HEK293 (cell line): ENCODE measurements around the gene SPCS2.

Experiments used
- MZF1 ChIP-seq: fragments of 450-650 bp; formaldehyde crosslinking; IDR thresholded peaks from 2 replicates; pipeline ENCODE4 v1.5.1; 2017; ENCODE audit warnings: missing biosample characterization, missing genetic modification characterization, borderline replicate concordance
- SALL2 ChIP-seq: fragments of 450-650 bp; formaldehyde crosslinking; IDR thresholded peaks from 2 replicates; pipeline ENCODE4 v1.5.0; 2017; ENCODE audit warnings: missing biosample characterization, mild to moderate bottlenecking, missing genetic modification characterization, borderline replicate concordance
- ZNF214 ChIP-seq: fragments of 450-650 bp; formaldehyde crosslinking; IDR thresholded peaks from 2 replicates; pipeline ENCODE4 v1.5.1; 2017; ENCODE audit warnings: missing biosample characterization, mild to moderate bottlenecking, missing genetic modification characterization, borderline replicate concordance
- ZNF23 ChIP-seq: fragments of 450-650 bp; formaldehyde crosslinking; IDR thresholded peaks from 2 replicates; pipeline ENCODE4 v1.5.1; 2016; ENCODE audit warnings: missing biosample characterization, missing genetic modification characterization, borderline replicate concordance
- ZNF274 ChIP-seq, 2 experiments: fragments of 200-500 bp in 1 of 2; fragments of 450-650 bp in 1 of 2; sonication (Bioruptor generic) in 1 of 2; formaldehyde crosslinking in 1 of 2; IDR thresholded peaks; 2 replicates each; pipeline versions ENCODE4 v1.5.1 to v1.6.1; 2014 to 2016; ENCODE audit warnings: borderline replicate concordance in 1 of 2, inconsistent platforms in 1 of 2, low read length in 1 of 2, missing biosample characterization in 1 of 2, missing genetic modification characterization in 1 of 2
- ZNF521 ChIP-seq: fragments of 450-650 bp; formaldehyde crosslinking; IDR thresholded peaks from 2 replicates; pipeline ENCODE4 v1.5.1; 2017; ENCODE audit warnings: missing biosample characterization, mild to moderate bottlenecking, missing genetic modification characterization
- ZNF707 ChIP-seq: fragments of 450-650 bp; formaldehyde crosslinking; IDR thresholded peaks from 2 replicates; pipeline ENCODE4 v1.5.1; 2016; ENCODE audit warnings: missing biosample characterization, missing genetic modification characterization
- TF ChIP-seq, protein P1 (sequence below): fragments of 450-650 bp; formaldehyde crosslinking; IDR thresholded peaks from 2 replicates; pipeline ENCODE4 v1.5.1; 2016; ENCODE audit warnings: missing biosample characterization, missing genetic modification characterization

DNA sequence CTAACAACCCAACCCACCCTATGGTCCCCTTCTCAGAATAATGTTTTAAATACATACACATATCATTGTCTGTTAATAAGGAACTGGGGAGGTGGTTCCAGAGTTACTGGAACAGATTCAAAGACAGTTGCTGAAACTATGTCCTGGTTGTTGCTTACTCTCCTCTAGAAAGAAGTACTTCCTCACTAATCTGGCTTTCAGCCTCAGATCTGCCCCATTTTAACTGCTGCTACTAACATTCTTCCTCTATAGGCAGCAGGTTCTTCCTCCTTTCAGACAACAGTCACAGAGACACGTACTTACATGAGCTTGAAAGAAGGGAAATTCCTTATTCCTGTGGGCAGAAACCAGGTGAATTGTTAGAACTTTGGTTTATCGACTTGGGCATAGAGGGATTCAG, 31.6 kb downstream of the SPCS2 start:
- TF ChIP-seq, protein P1, sequence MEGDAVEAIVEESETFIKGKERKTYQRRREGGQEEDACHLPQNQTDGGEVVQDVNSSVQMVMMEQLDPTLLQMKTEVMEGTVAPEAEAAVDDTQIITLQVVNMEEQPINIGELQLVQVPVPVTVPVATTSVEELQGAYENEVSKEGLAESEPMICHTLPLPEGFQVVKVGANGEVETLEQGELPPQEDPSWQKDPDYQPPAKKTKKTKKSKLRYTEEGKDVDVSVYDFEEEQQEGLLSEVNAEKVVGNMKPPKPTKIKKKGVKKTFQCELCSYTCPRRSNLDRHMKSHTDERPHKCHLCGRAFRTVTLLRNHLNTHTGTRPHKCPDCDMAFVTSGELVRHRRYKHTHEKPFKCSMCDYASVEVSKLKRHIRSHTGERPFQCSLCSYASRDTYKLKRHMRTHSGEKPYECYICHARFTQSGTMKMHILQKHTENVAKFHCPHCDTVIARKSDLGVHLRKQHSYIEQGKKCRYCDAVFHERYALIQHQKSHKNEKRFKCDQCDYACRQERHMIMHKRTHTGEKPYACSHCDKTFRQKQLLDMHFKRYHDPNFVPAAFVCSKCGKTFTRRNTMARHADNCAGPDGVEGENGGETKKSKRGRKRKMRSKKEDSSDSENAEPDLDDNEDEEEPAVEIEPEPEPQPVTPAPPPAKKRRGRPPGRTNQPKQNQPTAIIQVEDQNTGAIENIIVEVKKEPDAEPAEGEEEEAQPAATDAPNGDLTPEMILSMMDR (tag by site-specific recombination): no peak
- no peak for TF ChIP-seq MZF1 (tag by site-specific recombination)
- no peak for TF ChIP-seq ZNF707
- TF ChIP-seq ZNF521 (tag by site-specific recombination): no peak
- no peak for TF ChIP-seq ZNF23
- no peak for TF ChIP-seq ZNF274 (IDR thresholded peaks at IDR 0.05; ENCODE audit: low read length)
- no peak for TF ChIP-seq ZNF274 (tag by site-specific recombination; IDR thresholded peaks at IDR 0.05; ENCODE audit: borderline replicate concordance)
- no peak for TF ChIP-seq SALL2 (tag by site-specific recombination)
- TF ChIP-seq ZNF214 (tag by site-specific recombination): no peak
